ENCODE results near the gene TMEM170B.

Gene TMEM170B

GRCh38 chr6:11537229-11538051, at the start of gene TMEM170B:
TSS of gene TMEM170B (plus strand) at chr6:11537749. CDS start at chr6:11538278, 529 bp downstream.
- peak; percentile 75 to 92 (median 86) for DNase-seq

GRCh38 chr6:11490996-11491395, 46.6 kb upstream of the TMEM170B start:
- no peak for DNase-seq

DNA sequence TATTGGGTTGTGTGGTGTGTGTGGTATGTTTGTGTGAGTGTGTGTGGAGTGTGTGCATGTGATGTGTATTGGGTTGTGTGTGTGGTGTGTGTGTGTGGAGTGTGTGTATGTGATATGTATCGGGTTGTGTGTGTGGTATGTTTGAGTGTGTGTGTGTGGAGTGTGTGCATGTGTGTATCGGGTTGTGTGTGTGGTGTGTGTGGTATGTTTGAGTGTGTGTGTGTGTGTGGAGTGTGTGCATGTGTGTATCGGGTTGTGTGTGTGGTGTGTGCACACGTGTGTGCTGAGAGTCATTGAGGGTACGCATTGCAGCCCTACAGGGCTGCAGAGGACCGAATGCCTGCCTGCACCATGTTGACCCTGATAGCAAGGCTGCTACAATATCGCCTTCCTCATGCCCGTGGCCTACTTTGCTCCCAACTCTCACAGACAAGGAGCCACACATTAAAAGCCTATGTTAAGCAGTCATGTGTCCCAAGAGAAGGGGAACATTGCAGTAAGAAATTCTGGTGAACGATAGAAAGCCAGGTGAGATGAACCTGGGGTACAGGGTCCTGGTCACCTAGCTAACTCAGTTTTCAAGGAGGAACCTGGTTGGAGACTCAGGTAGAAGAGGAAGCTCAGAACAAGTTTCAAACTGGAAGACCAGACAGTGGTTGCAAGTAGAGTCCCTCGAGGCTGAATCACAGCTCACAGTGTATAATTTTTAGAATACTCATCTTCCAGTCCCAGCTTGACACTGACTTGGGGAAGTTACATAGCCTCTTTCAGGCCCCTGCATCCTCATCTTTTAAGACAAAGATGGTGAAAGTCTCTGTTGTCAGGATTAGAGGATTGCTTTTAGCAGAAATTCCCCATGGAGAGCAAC, 45.7 kb upstream of the TMEM170B start:
- DNase-seq = no peak

DNA sequence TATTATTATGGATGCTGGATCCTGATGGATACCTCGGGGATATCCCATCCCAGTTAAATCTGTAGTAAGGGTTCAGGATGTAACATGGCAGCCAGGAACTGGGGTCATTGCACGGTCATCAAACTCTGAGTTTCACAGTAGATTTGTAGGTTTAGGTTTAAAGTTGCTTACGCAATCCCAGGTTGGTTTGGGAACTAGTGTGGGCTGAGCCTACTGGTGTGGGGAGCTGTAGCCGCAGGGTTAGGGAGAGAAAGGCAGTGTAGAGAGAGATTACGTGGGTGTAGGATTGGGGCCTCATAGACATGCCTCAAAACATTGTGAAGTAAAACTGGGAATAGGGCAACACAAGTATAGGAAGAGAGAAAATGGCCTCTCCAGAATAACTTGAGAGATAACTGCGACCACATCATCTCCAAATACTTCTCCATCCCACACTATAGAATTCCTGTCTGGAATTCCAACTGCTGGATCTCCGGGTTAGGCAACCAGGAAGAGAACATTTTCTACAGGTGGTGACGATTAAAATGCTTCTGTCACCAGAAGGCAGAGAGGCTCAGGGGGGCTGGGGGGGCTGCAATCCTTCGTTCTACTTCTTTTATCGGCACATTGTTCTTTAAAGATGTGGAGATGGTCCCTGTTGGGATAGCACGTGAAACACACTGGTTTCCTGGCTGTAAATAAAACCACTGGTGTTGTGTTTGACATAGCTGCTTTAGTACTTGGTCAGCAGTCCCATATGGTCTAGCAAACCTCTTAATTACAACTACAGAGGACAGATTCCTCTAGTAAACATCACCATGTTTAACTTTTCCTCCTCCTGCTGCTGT, 44.9 kb upstream of the TMEM170B start:
- DNase-seq = no peak

DNA sequence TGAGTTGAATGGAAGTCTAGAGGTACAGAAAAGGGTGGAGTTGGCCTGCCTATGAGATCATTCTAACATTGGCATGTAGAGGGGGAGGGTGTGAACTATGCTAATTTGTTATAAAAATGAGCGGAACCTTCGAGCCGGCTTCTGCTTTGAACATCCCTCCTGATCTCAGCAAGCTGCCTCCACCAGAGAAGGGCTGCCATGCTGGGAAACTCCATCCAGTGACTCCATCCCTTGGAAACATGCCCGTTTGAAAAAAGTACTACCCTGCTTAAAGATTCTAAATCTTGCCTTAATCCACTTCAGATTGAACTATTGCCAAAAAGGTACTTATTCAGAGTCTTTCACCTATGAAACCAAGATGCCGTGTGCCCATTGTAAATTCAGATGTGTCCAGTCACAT, 43.6 kb upstream of the TMEM170B start:
- DNase-seq = no peak

DNA sequence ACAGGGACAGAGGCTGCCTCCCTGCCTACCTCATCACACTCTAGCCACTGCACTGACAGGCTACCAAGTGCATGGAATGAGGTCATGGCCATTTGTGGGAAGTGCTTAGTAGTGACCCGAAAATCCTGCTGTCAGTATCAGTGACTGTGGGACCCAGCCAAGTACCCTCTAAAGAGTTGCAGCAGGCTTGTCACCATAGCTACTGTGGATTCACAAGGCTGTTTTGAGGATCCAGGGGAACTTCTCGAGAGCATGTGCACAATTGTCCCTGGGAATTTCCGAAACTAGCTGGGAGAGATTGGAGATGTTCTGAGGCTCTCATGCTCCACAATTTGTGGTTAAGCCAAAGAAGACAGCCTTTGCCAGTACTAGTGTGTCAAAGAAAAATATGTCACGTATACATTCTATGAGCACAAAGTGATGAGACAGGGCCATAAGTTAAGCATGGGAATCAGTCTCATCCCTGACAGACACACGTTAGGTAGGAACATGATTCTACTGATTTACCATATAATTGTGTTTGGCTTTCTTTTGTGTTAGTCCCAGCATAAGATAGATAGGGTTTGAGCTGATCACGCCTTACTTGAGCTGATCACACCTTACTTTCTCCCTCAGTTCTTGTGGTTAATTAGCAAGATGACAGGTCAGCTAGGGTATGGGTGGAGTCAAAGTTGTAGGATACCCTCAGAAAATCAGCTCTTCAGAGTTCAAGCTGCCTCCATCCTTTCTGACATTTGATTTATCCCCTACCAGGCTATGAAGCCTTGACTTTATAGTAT, 42.6 kb upstream of the TMEM170B start:
- DNase-seq = no peak

- DNase-seq = no peak
Observed at GRCh38 chr6:11495565-11496145, 41.9 kb upstream of the TMEM170B start.

- peak; percentile 36 to 49 (median 44) for DNase-seq
Observed at GRCh38 chr6:11496152-11497060, 41.1 kb upstream of the TMEM170B start.

DNA sequence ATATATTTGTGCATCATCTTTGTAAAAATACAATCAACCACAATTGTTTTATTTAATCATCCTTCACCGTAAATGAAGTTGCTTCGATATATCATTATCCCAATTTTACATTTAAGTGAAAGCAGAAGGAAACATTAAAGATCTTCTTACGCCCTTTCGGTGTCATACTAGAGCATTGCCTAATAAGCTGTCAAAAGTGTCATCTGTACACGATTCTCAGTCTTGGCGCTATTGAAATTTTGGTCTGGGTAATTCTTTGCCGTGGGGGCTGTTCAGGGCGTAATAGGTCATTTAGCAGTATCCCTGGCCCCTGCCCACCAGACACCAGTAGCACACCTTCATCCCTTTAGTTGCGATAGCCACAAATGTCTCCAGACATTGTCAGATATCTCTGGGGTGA, 40.4 kb upstream of the TMEM170B start:
- no peak for DNase-seq

DNA sequence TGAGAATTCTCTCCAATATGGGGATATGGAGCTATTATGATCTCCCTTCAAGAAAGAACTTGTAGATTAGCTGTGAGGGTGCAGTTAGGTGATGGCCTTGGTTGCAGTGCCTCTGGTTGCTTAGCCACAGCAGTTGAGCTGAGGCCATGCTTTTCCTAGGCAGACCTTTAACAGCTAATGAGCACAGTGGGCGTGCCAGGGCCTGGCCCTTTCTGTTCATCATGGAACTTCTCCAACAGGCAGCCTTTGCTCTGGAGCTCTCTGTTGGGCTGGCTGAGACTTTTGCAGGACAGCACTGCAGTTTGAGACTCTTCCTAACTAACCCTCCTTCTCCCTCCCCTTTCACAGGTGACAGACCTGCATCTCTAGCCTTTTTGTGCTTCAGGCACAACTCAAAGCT, 39.7 kb upstream of the TMEM170B start:
- no peak for DNase-seq

- no peak for DNase-seq
Observed at GRCh38 chr6:11500008-11500407, 37.5 kb upstream of the TMEM170B start.

DNA sequence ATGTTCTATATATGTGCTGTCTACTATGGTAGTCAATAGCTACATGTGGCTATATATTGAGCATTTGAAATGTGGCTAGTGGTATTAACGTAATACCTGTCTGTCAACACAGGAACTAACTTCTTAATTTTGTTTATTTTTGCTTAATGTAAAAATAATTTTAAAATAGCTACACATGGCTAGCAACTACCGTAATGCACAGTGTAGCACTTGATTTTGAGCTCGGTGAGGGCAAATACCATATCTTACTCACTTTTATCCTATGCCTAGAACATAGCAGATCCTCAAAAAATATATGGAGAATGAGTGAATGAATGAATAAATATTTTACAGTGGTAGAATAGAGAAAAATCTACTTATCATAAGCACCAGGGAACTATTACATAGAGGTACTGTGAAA, 28.1 kb upstream of the TMEM170B start:
- DNase-seq = no peak

DNA sequence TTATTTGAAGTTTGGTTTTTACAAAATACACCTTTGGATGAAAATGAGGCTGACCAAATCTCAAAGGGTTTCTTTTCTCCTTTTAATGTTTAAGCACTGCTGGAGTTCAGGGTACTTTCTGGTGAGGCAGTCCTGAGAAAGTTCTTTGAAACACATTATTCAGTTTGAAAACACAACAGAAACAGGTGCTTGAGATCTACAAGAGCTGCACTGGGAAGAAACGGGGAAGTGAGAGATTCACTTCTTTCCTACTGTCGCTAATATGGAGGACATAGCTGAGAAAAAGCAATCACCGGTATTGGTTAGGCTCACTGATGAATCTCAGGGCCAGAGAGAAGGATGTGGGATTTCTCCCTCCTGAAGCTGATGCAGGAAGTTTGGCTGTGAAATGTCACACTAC, 22.9 kb upstream of the TMEM170B start:
- DNase-seq = no peak

GRCh38 chr6:11515763-11516162, 21.8 kb upstream of the TMEM170B start:
- no peak for DNase-seq

- DNase-seq = no peak
Observed at GRCh38 chr6:11522812-11523605, 14.5 kb upstream of the TMEM170B start.

- DNase-seq = no peak
Observed at GRCh38 chr6:11525468-11526155, 11.9 kb upstream of the TMEM170B start.

DNA sequence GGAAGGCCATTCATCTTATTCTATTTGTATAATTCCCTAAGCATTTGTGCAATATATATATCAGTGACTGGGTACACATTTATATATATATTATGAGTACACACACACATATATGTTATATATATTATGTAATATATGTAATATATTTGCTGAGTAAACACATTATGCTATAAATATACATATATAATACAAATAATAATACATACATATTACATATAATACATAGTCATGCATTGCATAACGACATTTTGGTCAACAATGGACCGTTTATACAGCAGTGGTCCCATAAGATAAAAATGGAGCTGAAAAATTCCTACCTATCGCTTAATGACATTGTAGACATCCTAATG, 11.4 kb upstream of the TMEM170B start:
- DNase-seq = no peak

DNA sequence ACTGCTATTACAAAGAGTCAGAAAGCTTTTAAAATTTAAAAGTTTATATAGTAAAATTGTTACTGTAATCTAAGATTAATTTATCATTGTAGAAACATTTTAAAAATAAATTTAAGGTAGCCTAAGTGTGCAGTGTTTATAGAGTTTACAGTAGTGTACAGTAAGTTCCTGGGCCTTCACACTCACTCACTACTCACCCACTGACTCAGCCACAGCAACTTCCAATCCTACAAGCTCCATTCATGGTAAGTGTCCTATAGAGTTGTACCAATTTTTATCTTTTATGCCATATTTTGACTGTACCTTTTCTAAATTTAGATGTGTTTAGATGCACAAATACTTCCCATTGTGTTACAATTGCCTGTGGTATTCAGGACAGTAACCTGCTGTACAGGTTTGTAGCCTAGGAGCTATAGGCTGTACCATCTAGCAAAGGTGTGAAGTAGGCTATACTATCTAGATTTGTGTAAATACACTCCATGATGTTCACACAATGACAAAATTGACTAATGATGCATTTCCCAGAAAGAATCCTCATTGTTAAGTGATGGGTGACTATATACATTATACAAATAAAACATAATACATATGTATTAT, 10.2 kb upstream of the TMEM170B start:
- no peak for DNase-seq

DNA sequence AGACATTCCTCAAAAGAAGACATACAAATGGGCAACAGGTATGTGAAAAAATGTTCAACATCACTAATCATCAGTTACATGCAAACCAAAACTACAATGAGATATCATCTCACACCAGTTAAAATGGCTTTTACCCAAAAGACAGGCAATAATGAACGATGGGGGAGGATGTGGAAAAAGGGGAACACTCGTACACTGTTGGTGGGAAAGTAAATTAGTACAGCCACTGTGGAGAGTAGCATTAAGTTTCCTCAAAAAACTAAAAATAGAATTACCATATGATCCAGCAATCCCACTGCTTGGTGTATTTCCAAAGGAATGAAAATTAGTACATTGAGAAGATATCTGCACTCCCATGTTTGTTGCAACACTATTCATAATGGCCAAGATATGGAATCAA, 8.6 kb upstream of the TMEM170B start:
- DNase-seq = no peak
